ENCODE results near the gene NECTIN1. TPM values are rescaled to one million over a fixed set of nuclear protein-coding genes. Genes with fewer than 3 reads are reported as not detected.

NECTIN1 gene
- total and polyA plus RNA-seq, 2 of the 13 experiments (the other 11 are each of a cell fraction or from before 2014, with no cell fraction given): 3.9 to 7.3 TPM

- TF ChIP-seq, protein P1, sequence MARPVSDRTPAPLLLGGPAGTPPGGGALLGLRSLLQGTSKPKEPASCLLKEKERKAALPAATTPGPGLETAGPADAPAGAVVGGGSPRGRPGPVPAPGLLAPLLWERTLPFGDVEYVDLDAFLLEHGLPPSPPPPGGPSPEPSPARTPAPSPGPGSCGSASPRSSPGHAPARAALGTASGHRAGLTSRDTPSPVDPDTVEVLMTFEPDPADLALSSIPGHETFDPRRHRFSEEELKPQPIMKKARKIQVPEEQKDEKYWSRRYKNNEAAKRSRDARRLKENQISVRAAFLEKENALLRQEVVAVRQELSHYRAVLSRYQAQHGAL (CRISPR knock-in tag; IDR thresholded peaks at IDR 0.05; ENCODE audit: not compliant biosample characterization): no peak
- no peak for TF ChIP-seq ZNF367 (CRISPR knock-in tag; IDR thresholded peaks at IDR 0.05; ENCODE audit: borderline replicate concordance)
- peak in 1 of 2 experiments; percentile 35; a peak in 1 of 4 replicates for TF ChIP-seq ATF4 (CRISPR knock-in tag; IDR thresholded peaks at IDR 0.05)
- peak; percentile 42 for TF ChIP-seq MXD4 (CRISPR knock-in tag; IDR thresholded peaks at IDR 0.05)
- TF ChIP-seq ZMYM3 (CRISPR knock-in tag; IDR thresholded peaks at IDR 0.05): no peak
- TF ChIP-seq POGK (CRISPR knock-in tag; conservative IDR thresholded peaks at IDR 0.05): no peak
- TF ChIP-seq ZNF331 (CRISPR knock-in tag; IDR thresholded peaks at IDR 0.05): no peak; the same call in 1 of the 2 replicates
- TF ChIP-seq ADNP (CRISPR knock-in tag; IDR thresholded peaks at IDR 0.05): no peak
- TF ChIP-seq EED (CRISPR knock-in tag; IDR thresholded peaks at IDR 0.05): no peak
- TF ChIP-seq ZFYVE20 (CRISPR knock-in tag; IDR thresholded peaks at IDR 0.05; ENCODE audit: borderline replicate concordance, low read depth): no peak
- TF ChIP-seq ZNF274 (CRISPR knock-in tag; IDR thresholded peaks at IDR 0.05): 0 out of 2 replicates have a peak, but pooled peaks have one; percentile 6
- TF ChIP-seq, protein P2, sequence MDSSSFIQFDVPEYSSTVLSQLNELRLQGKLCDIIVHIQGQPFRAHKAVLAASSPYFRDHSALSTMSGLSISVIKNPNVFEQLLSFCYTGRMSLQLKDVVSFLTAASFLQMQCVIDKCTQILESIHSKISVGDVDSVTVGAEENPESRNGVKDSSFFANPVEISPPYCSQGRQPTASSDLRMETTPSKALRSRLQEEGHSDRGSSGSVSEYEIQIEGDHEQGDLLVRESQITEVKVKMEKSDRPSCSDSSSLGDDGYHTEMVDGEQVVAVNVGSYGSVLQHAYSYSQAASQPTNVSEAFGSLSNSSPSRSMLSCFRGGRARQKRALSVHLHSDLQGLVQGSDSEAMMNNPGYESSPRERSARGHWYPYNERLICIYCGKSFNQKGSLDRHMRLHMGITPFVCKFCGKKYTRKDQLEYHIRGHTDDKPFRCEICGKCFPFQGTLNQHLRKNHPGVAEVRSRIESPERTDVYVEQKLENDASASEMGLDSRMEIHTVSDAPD (CRISPR knock-in tag; IDR thresholded peaks at IDR 0.05): no peak
- TF ChIP-seq MAFK (conservative IDR thresholded peaks at IDR 0.05 in 1 of 2, IDR thresholded peaks at IDR 0.05 in 1 of 2; ENCODE audit: low read length in 2 of 2): no peak
- no peak; the same call in 1 of the 2 replicates for TF ChIP-seq ZNF160 (CRISPR knock-in tag; IDR thresholded peaks at IDR 0.05)
- TF ChIP-seq SRSF4 (IDR thresholded peaks at IDR 0.05; ENCODE audit: low read depth, low read length, poor library complexity, severe bottlenecking): no peak
- no peak for TF ChIP-seq NCOA5 (CRISPR knock-in tag; IDR thresholded peaks at IDR 0.05)
- no peak for TF ChIP-seq LBX2 (CRISPR knock-in tag; IDR thresholded peaks at IDR 0.05; ENCODE audit: borderline replicate concordance)
- TF ChIP-seq MAZ (IDR thresholded peaks at IDR 0.05; ENCODE audit: borderline replicate concordance, low read depth, low read length): peak; percentile 79
- peak; percentile 77 for TF ChIP-seq MAZ (CRISPR knock-in tag; IDR thresholded peaks at IDR 0.05; ENCODE audit: low read depth)
- TF ChIP-seq SP140L (CRISPR knock-in tag; IDR thresholded peaks at IDR 0.05; ENCODE audit: borderline replicate concordance): no peak
- peak; percentile 68; the same call in 1 of the 2 replicates for TF ChIP-seq KLF6 (CRISPR knock-in tag; IDR thresholded peaks at IDR 0.05)
- no peak; the same call in none of the 2 replicates for TF ChIP-seq CBFB (CRISPR knock-in tag; IDR thresholded peaks at IDR 0.05)
- TF ChIP-seq LCORL (IDR thresholded peaks at IDR 0.05): no peak
- 0 out of 2 replicates have a peak, but pooled peaks have one; percentile 53 for TF ChIP-seq LCORL (CRISPR knock-in tag; IDR thresholded peaks at IDR 0.05)
Measured at GRCh38 chr11:119728651-119729580, at the start of gene NECTIN1 (continued).

Data from HepG2 (cell line).